T47D (cell line): ENCODE results near the gene CHST9.

Experiments
- DNase-seq, 2 experiments: peaks; one replicate each; pipeline versions ENCODE4 v3.0.0 to v3.0.0-alpha.2; 2011 to 2012; ENCODE audit warnings: low read depth in 1 of 2, low spot score in 1 of 2
- JUND ChIP-seq: IDR thresholded peaks from 2 replicates; pipeline ENCODE4 v1.6.1; 2012; ENCODE audit warnings: low read depth
- in situ Hi-C: cut with HindIII; loops from 2 replicates; pipeline ENCODE4 v1.10.0; 2016; ENCODE audit warnings: low sequenced_read_pairs, low pct_unique_long_range_greater_than_20kb

Gene CHST9

GRCh38 chr18:27144672-27145071 lies 40.4 kb downstream of the CHST9 start:
- TF ChIP-seq JUND = no peak
- DNase-seq = no peak
- in situ Hi-C loops = no loop called here

- in situ Hi-C loops = no loop called here
- DNase-seq = no peak
- TF ChIP-seq JUND = no peak
Observed at GRCh38 chr18:27143580-27144287, 41.4 kb downstream of the CHST9 start.

- in situ Hi-C loops = no loop called here
- DNase-seq = no peak
- TF ChIP-seq JUND = no peak
Observed at GRCh38 chr18:27142891-27143290, 42.2 kb downstream of the CHST9 start.

GRCh38 chr18:27141876-27142275 lies 43.2 kb downstream of the CHST9 start:
- no peak for DNase-seq
- in situ Hi-C loops = no loop called here
- no peak for TF ChIP-seq JUND

- in situ Hi-C loops = no loop called here
- DNase-seq = no peak
- TF ChIP-seq JUND = no peak
Observed at GRCh38 chr18:27138079-27138478, 47.0 kb downstream of the CHST9 start.

GRCh38 chr18:27136208-27136535 lies 48.9 kb downstream of the CHST9 start:
- no peak for TF ChIP-seq JUND
- DNase-seq = peak in 1 of 2 experiments; percentile 66

GRCh38 chr18:27135504-27136207 lies 49.5 kb downstream of the CHST9 start:
- in situ Hi-C loops = no loop called here
- TF ChIP-seq JUND = no peak
- no peak for DNase-seq

More at GRCh38 chr18:27136208-27136535, 48.9 kb downstream of the CHST9 start:
- in situ Hi-C loops = no loop called here

GRCh38 chr18:27130065-27130630 lies 55.0 kb downstream of the CHST9 start:
- no peak for DNase-seq
- in situ Hi-C loops = no loop called here
- no peak for TF ChIP-seq JUND

- in situ Hi-C loops = no loop called here
- no peak for DNase-seq
- no peak for TF ChIP-seq JUND
Observed at GRCh38 chr18:27124196-27124595, 60.9 kb downstream of the CHST9 start.

GRCh38 chr18:27121108-27121507 lies 64.0 kb downstream of the CHST9 start:
- DNase-seq = no peak
- in situ Hi-C loops = no loop called here

GRCh38 chr18:27120246-27120645 lies 64.9 kb downstream of the CHST9 start:
- TF ChIP-seq JUND = no peak
- DNase-seq = no peak
- in situ Hi-C loops = no loop called here

More at GRCh38 chr18:27121108-27121507, 64.0 kb downstream of the CHST9 start:
- no peak for TF ChIP-seq JUND

- in situ Hi-C loops = no loop called here
- TF ChIP-seq JUND = no peak
- no peak for DNase-seq
Observed at GRCh38 chr18:27118973-27119372, 66.1 kb downstream of the CHST9 start.

- TF ChIP-seq JUND = no peak
- no peak for DNase-seq
- in situ Hi-C loops = no loop called here
Observed at GRCh38 chr18:27114842-27115241, 70.3 kb downstream of the CHST9 start.
